Measurements from ENCODE around the gene SLC22A25.
"Not testable (repeated sequence)": the region's sequence is repeated elsewhere in the genome, so short reads cannot be mapped to it uniquely, and the experiment has no call there.

Gene SLC22A25

DNA sequence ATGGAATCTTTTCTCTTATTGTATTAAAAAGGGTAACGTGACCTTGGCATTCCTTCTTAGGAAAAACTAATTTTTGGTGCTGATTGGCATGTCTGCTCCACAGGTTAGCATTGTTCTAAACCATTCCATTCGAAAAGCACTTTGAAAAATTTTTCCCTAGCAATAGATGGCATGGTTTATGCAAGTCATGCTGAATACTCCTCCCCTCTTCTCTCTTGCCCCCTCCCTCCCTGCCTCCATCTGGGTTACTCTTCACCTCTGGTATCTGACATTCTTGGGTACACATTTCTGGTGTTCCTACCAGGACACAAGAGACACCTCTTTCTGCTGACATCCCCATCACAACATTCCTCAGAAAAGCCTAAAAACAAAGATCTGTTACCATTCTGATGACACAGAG is 1.5 kb upstream of the SLC22A25 start:
- Mint-ChIP-seq H3K4me3 (no peak overlapping the region), H3K4me1 (ENCODE audit: low read depth) (peaks cover 26% of the 10 kb centered on the region), H3K36me3 (ENCODE audit: low read depth) (no peaks in the 10 kb centered on the region), H3K27ac (no peak overlapping the region), H3K27me3 (peaks cover 41% of the 10 kb centered on the region), H3K9me3 (no peaks in the 10 kb centered on the region)
- DNase-seq, result no peak

GRCh38 chr11:63242089-63242781 is 1.2 kb downstream of the SLC22A25 start:
- H3K4me3 Mint-ChIP-seq, result no peak overlapping the region
- DNase-seq, result no peak
- H3K9me3 Mint-ChIP-seq, result no peaks in the 10 kb centered on the region
- H3K4me1 Mint-ChIP-seq (ENCODE audit: low read depth), result peaks cover 32% of the 10 kb centered on the region
- no peaks in the 10 kb centered on the region for H3K36me3 Mint-ChIP-seq (ENCODE audit: low read depth)
- H3K27me3 Mint-ChIP-seq, result peaks cover 43% of the 10 kb centered on the region
- no peak overlapping the region for H3K27ac Mint-ChIP-seq

GRCh38 chr11:63240791-63241379 is 2.5 kb downstream of the SLC22A25 start:
- no peaks in the 10 kb centered on the region for H3K36me3 Mint-ChIP-seq (ENCODE audit: low read depth)
- H3K4me3 Mint-ChIP-seq, result no peak overlapping the region
- H3K27me3 Mint-ChIP-seq, result peaks cover 39% of the 10 kb centered on the region
- no peak for DNase-seq
- H3K4me1 Mint-ChIP-seq (ENCODE audit: low read depth), result peaks cover 42% of the 10 kb centered on the region
- H3K27ac Mint-ChIP-seq, result no peak overlapping the region
- peaks cover 4% of the 10 kb centered on the region for H3K9me3 Mint-ChIP-seq

DNA sequence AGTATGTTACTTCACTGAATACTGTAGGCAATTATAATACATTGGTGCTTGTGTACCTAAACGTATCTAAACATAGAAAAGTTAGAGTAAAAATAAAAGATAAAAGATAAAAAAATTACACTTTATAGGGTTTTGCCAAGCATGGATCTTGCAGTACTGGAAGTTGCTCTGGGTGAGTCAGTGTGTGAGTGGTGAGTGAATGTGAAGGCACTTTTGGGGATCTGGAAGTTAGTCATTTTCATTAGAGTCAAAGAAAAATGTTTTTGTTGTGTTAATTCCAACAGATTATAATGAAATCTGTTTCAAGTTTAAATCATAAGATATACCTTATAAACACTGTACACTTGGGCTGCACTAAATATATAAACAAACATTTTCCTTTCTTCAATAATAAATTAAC is 3.3 kb downstream of the SLC22A25 start:
- Mint-ChIP-seq H3K27me3 (peaks cover 39% of the 10 kb centered on the region), H3K4me1 (ENCODE audit: low read depth) (peaks cover 49% of the 10 kb centered on the region), H3K9me3 (peaks cover 4% of the 10 kb centered on the region), H3K4me3 (no peak overlapping the region), H3K36me3 (ENCODE audit: low read depth) (no peaks in the 10 kb centered on the region), H3K27ac (no peak overlapping the region)
- no peak for DNase-seq

- peaks cover 34% of the 10 kb centered on the region for H3K27me3 Mint-ChIP-seq
- H3K27ac Mint-ChIP-seq, result no peak overlapping the region
- peaks cover 51% of the 10 kb centered on the region for H3K4me1 Mint-ChIP-seq (ENCODE audit: low read depth)
- H3K4me3 Mint-ChIP-seq, result no peak overlapping the region
- H3K9me3 Mint-ChIP-seq, result peaks cover 4% of the 10 kb centered on the region
- DNase-seq, result no peak
- H3K36me3 Mint-ChIP-seq (ENCODE audit: low read depth), result no peaks in the 10 kb centered on the region
Observed at GRCh38 chr11:63239254-63239653, 4.1 kb downstream of the SLC22A25 start.

GRCh38 chr11:63237413-63237812 is 6.0 kb downstream of the SLC22A25 start:
- H3K27ac Mint-ChIP-seq, result no peak overlapping the region
- peaks cover 4% of the 10 kb centered on the region for H3K9me3 Mint-ChIP-seq
- no peaks in the 10 kb centered on the region for H3K36me3 Mint-ChIP-seq (ENCODE audit: low read depth)
- peaks cover 41% of the 10 kb centered on the region for H3K4me1 Mint-ChIP-seq (ENCODE audit: low read depth)
- DNase-seq, result no peak
- peaks cover 21% of the 10 kb centered on the region for H3K27me3 Mint-ChIP-seq
- no peak overlapping the region for H3K4me3 Mint-ChIP-seq

DNA sequence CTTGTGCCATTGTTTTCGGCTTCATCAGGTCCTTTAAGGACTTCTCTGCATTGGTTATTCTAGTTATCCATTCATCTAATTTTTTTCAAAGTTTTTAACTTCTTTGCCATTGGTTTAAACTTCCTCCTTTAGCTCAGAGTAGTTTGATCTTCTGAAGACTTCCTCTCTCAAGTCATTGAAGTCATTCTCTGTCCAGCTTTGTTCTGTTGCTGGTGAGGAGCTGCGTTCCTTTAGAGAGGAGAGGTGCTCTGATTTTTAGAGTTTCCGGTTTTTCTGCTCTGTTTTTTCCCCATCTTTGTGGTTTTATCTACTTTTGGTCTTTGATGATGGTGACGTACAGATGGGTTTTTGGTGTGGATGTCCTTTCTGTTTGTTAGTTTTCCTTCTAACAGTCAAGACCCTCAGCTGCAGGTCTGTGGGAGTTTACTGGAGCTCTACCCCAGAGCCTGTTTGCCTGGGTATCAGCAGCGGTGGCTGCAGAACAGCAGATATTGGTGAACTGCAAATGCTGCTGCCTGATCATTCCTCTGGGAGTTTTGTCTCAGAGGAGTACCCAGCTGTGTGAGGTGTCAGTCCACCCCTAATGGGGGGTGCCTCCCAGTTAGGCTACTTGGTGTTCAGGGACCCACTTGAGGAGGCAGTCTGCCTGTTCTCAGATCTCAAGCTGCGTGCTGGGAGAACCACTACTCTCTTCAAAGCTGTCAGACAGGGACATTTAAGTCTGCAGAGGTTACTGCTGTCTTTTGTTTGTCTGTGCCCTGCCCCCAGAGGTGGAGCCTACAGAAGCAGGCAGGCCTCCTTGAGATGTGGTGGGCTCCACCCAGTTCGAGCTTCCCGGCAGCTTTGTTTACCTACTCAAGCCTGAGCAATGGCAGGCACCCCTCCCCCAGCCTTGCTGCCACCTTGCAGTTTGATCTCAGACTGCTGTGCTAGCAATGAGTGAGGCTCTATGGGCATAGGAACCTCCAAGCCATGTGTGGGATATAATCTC is 7.6 kb downstream of the SLC22A25 start:
- DNase-seq; H3K27ac Mint-ChIP-seq; H3K9me3 Mint-ChIP-seq; H3K36me3 Mint-ChIP-seq (ENCODE audit: low read depth); H3K4me3 Mint-ChIP-seq: not testable (repeated sequence)
- Mint-ChIP-seq H3K4me1 (ENCODE audit: low read depth) (peaks cover 27% of the 10 kb centered on the region), H3K27me3 (peaks cover 26% of the 10 kb centered on the region)

- H3K36me3 Mint-ChIP-seq (ENCODE audit: low read depth), result no peaks in the 10 kb centered on the region
- H3K9me3 Mint-ChIP-seq, result no peaks in the 10 kb centered on the region
- H3K27ac Mint-ChIP-seq, result no peak overlapping the region
Observed at GRCh38 chr11:63229815-63230214, 13.6 kb downstream of the SLC22A25 start.

GRCh38 chr11:63227521-63228107 is 15.8 kb downstream of the SLC22A25 start:
- no peaks in the 10 kb centered on the region for H3K4me1 Mint-ChIP-seq (ENCODE audit: low read depth)
- H3K27ac Mint-ChIP-seq, result no peak overlapping the region
- peaks cover 21% of the 10 kb centered on the region for H3K27me3 Mint-ChIP-seq
- no peaks in the 10 kb centered on the region for H3K36me3 Mint-ChIP-seq (ENCODE audit: low read depth)
- no peaks in the 10 kb centered on the region for H3K9me3 Mint-ChIP-seq
- H3K4me3 Mint-ChIP-seq, result no peak overlapping the region
- DNase-seq, result no peak

More at GRCh38 chr11:63229815-63230214, 13.6 kb downstream of the SLC22A25 start:
- H3K4me3 Mint-ChIP-seq, result no peak overlapping the region
- H3K4me1 Mint-ChIP-seq (ENCODE audit: low read depth), result no peaks in the 10 kb centered on the region
- DNase-seq, result no peak
- peaks cover 25% of the 10 kb centered on the region for H3K27me3 Mint-ChIP-seq

DNA sequence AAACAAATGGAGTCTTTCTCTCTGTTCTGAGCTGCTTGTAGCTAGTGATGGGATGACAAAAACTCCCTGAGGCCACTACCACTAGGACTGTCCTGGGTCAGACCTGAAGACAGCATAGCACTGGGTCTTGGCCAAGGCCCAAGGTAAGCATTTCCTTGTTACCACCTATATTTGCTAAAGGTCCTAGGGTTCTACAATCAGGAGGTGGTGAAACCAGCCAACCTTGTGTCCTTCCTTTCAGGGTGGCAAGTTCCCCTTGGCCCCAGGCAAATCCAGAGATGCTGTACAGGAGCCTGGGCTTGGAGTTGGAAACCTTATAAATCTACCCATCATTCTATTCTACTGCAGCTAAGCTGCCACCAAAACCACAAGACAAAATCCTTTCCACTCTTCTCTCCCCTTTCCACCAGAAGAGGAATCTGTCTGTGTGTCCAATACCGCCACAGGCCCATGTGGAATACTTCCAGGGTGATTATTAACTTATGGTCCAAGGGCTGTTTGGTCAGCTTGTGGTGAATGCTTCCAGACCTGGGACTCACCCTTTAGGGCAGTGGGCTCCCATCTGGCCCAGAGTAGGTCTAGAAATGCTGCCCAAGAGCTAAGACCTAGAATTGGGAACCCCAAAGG is 16.8 kb downstream of the SLC22A25 start:
- Mint-ChIP-seq H3K27me3 (peaks cover 21% of the 10 kb centered on the region), H3K4me1 (ENCODE audit: low read depth) (no peaks in the 10 kb centered on the region)

DNA sequence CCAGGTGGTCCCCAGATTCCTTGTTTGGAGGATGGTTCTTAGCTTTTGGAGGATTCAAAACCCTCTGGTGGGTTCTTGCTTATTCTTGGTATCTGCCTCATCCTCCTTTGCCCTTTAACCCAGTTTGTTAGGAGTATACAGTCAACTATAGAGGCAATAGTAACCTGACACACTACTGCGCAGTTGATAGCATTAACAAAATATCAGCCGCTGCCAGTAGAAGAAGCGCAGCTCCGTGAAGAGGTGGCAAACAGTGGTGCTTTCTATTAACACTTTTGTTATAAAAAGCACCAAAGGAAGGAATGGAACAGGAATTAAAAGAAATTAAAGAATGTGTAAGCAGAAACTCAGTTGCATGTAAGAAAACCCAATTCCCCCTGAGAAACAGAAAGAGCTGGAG is 29.3 kb downstream of the SLC22A25 start:
- no peak for DNase-seq
- Mint-ChIP-seq H3K4me1 (ENCODE audit: low read depth) (no peaks in the 10 kb centered on the region), H3K9me3 (no peaks in the 10 kb centered on the region), H3K36me3 (ENCODE audit: low read depth) (no peaks in the 10 kb centered on the region), H3K4me3 (no peak overlapping the region), H3K27me3 (peaks cover 8% of the 10 kb centered on the region), H3K27ac (no peak overlapping the region)

More for the DNA sequence above, 16.8 kb downstream of the SLC22A25 start:
- Mint-ChIP-seq H3K27ac (no peak overlapping the region), H3K4me3 (no peak overlapping the region), H3K9me3 (no peaks in the 10 kb centered on the region), H3K36me3 (ENCODE audit: low read depth) (no peaks in the 10 kb centered on the region)
- DNase-seq, result no peak

DNA sequence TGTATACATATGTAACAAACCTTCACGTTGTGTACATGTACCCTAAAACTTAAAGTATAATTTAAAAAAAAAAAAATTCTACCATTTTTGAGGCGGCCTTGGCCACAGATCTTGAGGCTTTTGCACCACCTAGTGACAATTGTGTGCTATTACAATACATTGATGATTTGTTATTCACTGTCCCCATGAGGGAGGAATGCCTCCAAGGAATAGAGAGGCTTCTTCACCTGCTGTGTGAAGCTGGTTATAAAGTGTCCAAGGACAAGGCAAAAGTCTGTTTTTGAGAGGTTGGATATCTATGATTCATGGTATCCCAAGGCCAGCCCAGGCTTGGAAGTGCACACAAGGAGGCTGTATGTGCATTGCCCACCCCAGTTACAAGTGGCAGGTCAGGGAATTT is 30.7 kb downstream of the SLC22A25 start:
- Mint-ChIP-seq H3K27me3 (peaks cover 18% of the 10 kb centered on the region), H3K27ac (no peak overlapping the region)

GRCh38 chr11:63210111-63210510 is 33.3 kb downstream of the SLC22A25 start:
- H3K27ac Mint-ChIP-seq, result no peak overlapping the region
- peaks cover 32% of the 10 kb centered on the region for H3K27me3 Mint-ChIP-seq
- no peaks in the 10 kb centered on the region for H3K4me1 Mint-ChIP-seq (ENCODE audit: low read depth)
- H3K9me3 Mint-ChIP-seq, result no peaks in the 10 kb centered on the region
- no peak overlapping the region for H3K4me3 Mint-ChIP-seq
- DNase-seq, result no peak
- no peaks in the 10 kb centered on the region for H3K36me3 Mint-ChIP-seq (ENCODE audit: low read depth)

More for the DNA sequence above, 30.7 kb downstream of the SLC22A25 start:
- Mint-ChIP-seq H3K36me3 (ENCODE audit: low read depth) (no peaks in the 10 kb centered on the region), H3K4me3 (no peak overlapping the region), H3K9me3 (no peaks in the 10 kb centered on the region), H3K4me1 (ENCODE audit: low read depth) (no peaks in the 10 kb centered on the region)
- DNase-seq, result no peak

Measured in activated T-cell treated with anti-CD3 and anti-CD28 coated beads, Interleukin-2, amount 50 U/mL, for 24 hours (primary cell).